Effector memory CD4-positive, alpha-beta T cell (primary cell): ENCODE measurements around the gene F13A1.

Experiments used
- DNase-seq, 3 donors: peaks; one replicate each; pipeline ENCODE4 v3.0.0-alpha.2; 2020
- H3K27ac ChIP-seq: 2 replicates; pipeline ENCODE4 v1.7.0; 2013; ENCODE audit warnings: mild to moderate bottlenecking, low read length, moderate library complexity; ENCODE audit not compliant: insufficient read depth, poor library complexity, severe bottlenecking
- H3K27me3 ChIP-seq: replicated peaks from 2 replicates; pipeline ENCODE4 v1.7.0; 2013; ENCODE audit warnings: mild to moderate bottlenecking, low read length; ENCODE audit not compliant: insufficient read depth, control insufficient read depth, poor library complexity, severe bottlenecking
- H3K36me3 ChIP-seq: 2 replicates; pipeline ENCODE4 v1.7.0; 2013; ENCODE audit warnings: mild to moderate bottlenecking, low read length, moderate library complexity; ENCODE audit not compliant: control insufficient read depth, insufficient read depth
- H3K4me1 ChIP-seq: 2 replicates; pipeline ENCODE4 v1.7.0; 2013; ENCODE audit warnings: low read length, mild to moderate bottlenecking; ENCODE audit not compliant: control insufficient read depth, insufficient read depth, poor library complexity, severe bottlenecking
- H3K4me3 ChIP-seq: 2 replicates; pipeline ENCODE4 v1.7.0; 2013; ENCODE audit warnings: low read length, low read depth, mild to moderate bottlenecking; ENCODE audit not compliant: insufficient read depth, poor library complexity, severe bottlenecking
- H3K9me3 ChIP-seq: 2 replicates; pipeline ENCODE4 v1.7.0; 2013; ENCODE audit warnings: mild to moderate bottlenecking, low read length, moderate library complexity; ENCODE audit not compliant: control insufficient read depth

Gene F13A1

GRCh38 chr6:6230286-6230685 is 90.2 kb downstream of the F13A1 start:
- Histone ChIP-seq H3K4me3 (no peak overlapping the region), H3K27me3 (no peaks in the 10 kb centered on the region), H3K4me1 (no peaks in the 10 kb centered on the region), H3K9me3 (no peaks in the 10 kb centered on the region), H3K36me3 (no peaks in the 10 kb centered on the region), H3K27ac (no peak overlapping the region)
- no peak for DNase-seq

GRCh38 chr6:6227896-6228295 is 92.6 kb downstream of the F13A1 start:
- Histone ChIP-seq H3K27me3 (no peaks in the 10 kb centered on the region), H3K4me1 (no peaks in the 10 kb centered on the region), H3K9me3 (no peaks in the 10 kb centered on the region), H3K4me3 (no peak overlapping the region), H3K36me3 (no peaks in the 10 kb centered on the region), H3K27ac (no peak overlapping the region)
- no peak for DNase-seq

GRCh38 chr6:6225885-6226529 is 94.5 kb downstream of the F13A1 start:
- Histone ChIP-seq H3K27ac (no peak overlapping the region), H3K27me3 (no peaks in the 10 kb centered on the region), H3K4me3 (no peak overlapping the region), H3K4me1 (no peaks in the 10 kb centered on the region), H3K9me3 (no peaks in the 10 kb centered on the region), H3K36me3 (no peaks in the 10 kb centered on the region)
- no peak for DNase-seq

- Histone ChIP-seq H3K27me3 (no peaks in the 10 kb centered on the region), H3K27ac (no peak overlapping the region), H3K4me1 (no peaks in the 10 kb centered on the region), H3K36me3 (no peaks in the 10 kb centered on the region), H3K9me3 (no peaks in the 10 kb centered on the region), H3K4me3 (no peak overlapping the region)
- DNase-seq: no peak
Observed at GRCh38 chr6:6224933-6225486, 95.5 kb downstream of the F13A1 start.

GRCh38 chr6:6221787-6222535 is 98.5 kb downstream of the F13A1 start:
- no peaks in the 10 kb centered on the region for H3K9me3 ChIP-seq
- no peaks in the 10 kb centered on the region for H3K27me3 ChIP-seq
- H3K4me1 ChIP-seq: no peaks in the 10 kb centered on the region
- DNase-seq: no peak
- H3K27ac ChIP-seq: no peak overlapping the region
- no peaks in the 10 kb centered on the region for H3K36me3 ChIP-seq
- H3K4me3 ChIP-seq: no peak overlapping the region

GRCh38 chr6:6220718-6221117 is 99.7 kb downstream of the F13A1 start:
- H3K36me3 ChIP-seq: no peaks in the 10 kb centered on the region

GRCh38 chr6:6219716-6220115 is 100.7 kb downstream of the F13A1 start:
- H3K4me1 ChIP-seq: no peaks in the 10 kb centered on the region
- H3K27ac ChIP-seq: no peak overlapping the region
- no peak overlapping the region for H3K4me3 ChIP-seq
- no peaks in the 10 kb centered on the region for H3K36me3 ChIP-seq
- DNase-seq: no peak
- H3K27me3 ChIP-seq: no peaks in the 10 kb centered on the region
- H3K9me3 ChIP-seq: no peaks in the 10 kb centered on the region

More at GRCh38 chr6:6220718-6221117, 99.7 kb downstream of the F13A1 start:
- DNase-seq: no peak
- H3K4me3 ChIP-seq: no peak overlapping the region
- no peak overlapping the region for H3K27ac ChIP-seq
- no peaks in the 10 kb centered on the region for H3K9me3 ChIP-seq
- H3K27me3 ChIP-seq: no peaks in the 10 kb centered on the region
- no peaks in the 10 kb centered on the region for H3K4me1 ChIP-seq

- no peaks in the 10 kb centered on the region for H3K36me3 ChIP-seq
- no peak overlapping the region for H3K4me3 ChIP-seq
- no peaks in the 10 kb centered on the region for H3K9me3 ChIP-seq
- H3K4me1 ChIP-seq: no peaks in the 10 kb centered on the region
- DNase-seq: no peak
- no peaks in the 10 kb centered on the region for H3K27me3 ChIP-seq
- no peak overlapping the region for H3K27ac ChIP-seq
Observed at GRCh38 chr6:6218759-6219085, 101.7 kb downstream of the F13A1 start.

- no peak for DNase-seq
- H3K4me3 ChIP-seq: no peak overlapping the region
- H3K36me3 ChIP-seq: no peaks in the 10 kb centered on the region
- no peaks in the 10 kb centered on the region for H3K4me1 ChIP-seq
- H3K9me3 ChIP-seq: no peaks in the 10 kb centered on the region
- no peaks in the 10 kb centered on the region for H3K27me3 ChIP-seq
- H3K27ac ChIP-seq: no peak overlapping the region
Observed at GRCh38 chr6:6217855-6218758, 102.4 kb downstream of the F13A1 start.
